Measurements from ENCODE around the gene ACAP2. TPM values are rescaled to one million over a fixed set of nuclear protein-coding genes. Genes with fewer than 3 reads are reported as not detected.
A peak's percentile ranks its signal among the peaks of the same experiment; 100 is the strongest.

The ACAP2 gene
- total RNA-seq, 4 donors from 2014 or later, result 13.2 to 27.6 (median 15.5) TPM

GRCh38 chr3:195447201-195447600 lies 4.4 kb upstream of the ACAP2 start:
- Histone ChIP-seq H3K27me3 (no peaks in the 10 kb centered on the region), H3K27ac (no peak overlapping the region), H3K9me3 (no peaks in the 10 kb centered on the region), H3K36me3 (no peaks in the 10 kb centered on the region), H3K4me1 (peaks cover 7 to 11% of the 10 kb centered on the region in 2 donors), H3K4me3 (no peak overlapping the region)
- no peak for ATAC-seq
- in situ Hi-C loops (cut with MboI; ENCODE audit: low sequenced_read_pairs in 4 of 4) (no loop called here), intact Hi-C loops (cut with DNase I; ENCODE audit: low total_unique reads) (loop anchor here (10.0 kb wide), 2 partner anchors 762 to 862 kb away; partner anchors contain the start of gene FAM43A)
- no peak for TF ChIP-seq CTCF (IDR thresholded peaks at IDR 0.05 in 4 of 5, conservative IDR thresholded peaks at IDR 0.05 in 1 of 5)
- no peak for DNase-seq

- intact Hi-C loops (cut with DNase I; ENCODE audit: low total_unique reads), result loop anchor here (10.0 kb wide), 2 partner anchors 762 to 862 kb away; partner anchors contain the start of gene FAM43A
- no peak for TF ChIP-seq CTCF (IDR thresholded peaks at IDR 0.05 in 4 of 5, conservative IDR thresholded peaks at IDR 0.05 in 1 of 5)
- no peak for TF ChIP-seq POLR2A (IDR thresholded peaks at IDR 0.05)
Observed at GRCh38 chr3:195446359-195446758, 3.5 kb upstream of the ACAP2 start.

GRCh38 chr3:195445885-195446284 lies 3.1 kb upstream of the ACAP2 start:
- Histone ChIP-seq H3K27ac (no peak overlapping the region), H3K36me3 (no peaks in the 10 kb centered on the region), H3K4me1 (peaks cover 14 to 15% of the 10 kb centered on the region in 2 donors), H3K4me3 (no peak overlapping the region), H3K27me3 (no peaks in the 10 kb centered on the region), H3K9me3 (no peaks in the 10 kb centered on the region)
- intact Hi-C loops (cut with DNase I; ENCODE audit: low total_unique reads) (loop anchor here (10.0 kb wide), 2 partner anchors 761 to 861 kb away; partner anchors contain the start of gene FAM43A), in situ Hi-C loops (cut with MboI; ENCODE audit: low sequenced_read_pairs in 4 of 4) (no loop called here)
- no peak for TF ChIP-seq CTCF (IDR thresholded peaks at IDR 0.05 in 4 of 5, conservative IDR thresholded peaks at IDR 0.05 in 1 of 5)
- TF ChIP-seq POLR2A (IDR thresholded peaks at IDR 0.05), result no peak
- ATAC-seq (no peak), DNase-seq (no peak)

More at GRCh38 chr3:195446359-195446758, 3.5 kb upstream of the ACAP2 start:
- ATAC-seq (no peak), DNase-seq (no peak)
- in situ Hi-C loops (cut with MboI; ENCODE audit: low sequenced_read_pairs in 4 of 4), result no loop called here
- no peaks in the 10 kb centered on the region for H3K27me3 ChIP-seq
- no peaks in the 10 kb centered on the region for H3K9me3 ChIP-seq
- H3K36me3 ChIP-seq, result no peaks in the 10 kb centered on the region
- no peak overlapping the region for H3K4me3 ChIP-seq
- peaks cover 10 to 14% of the 10 kb centered on the region in 2 donors for H3K4me1 ChIP-seq
- H3K27ac ChIP-seq, result no peak overlapping the region

GRCh38 chr3:195443391-195443989 lies 670 bp upstream of the ACAP2 start:
- peaks cover 16 to 25% of the 10 kb centered on the region in 2 donors for H3K4me1 ChIP-seq
- peak overlapping the region; percentile 33 to 55 (median 46) for H3K4me3 ChIP-seq
- no peaks in the 10 kb centered on the region for H3K36me3 ChIP-seq
- ATAC-seq (no peak), DNase-seq (no peak)
- in situ Hi-C loops (cut with MboI; ENCODE audit: low sequenced_read_pairs in 4 of 4) (no loop called here), intact Hi-C loops (cut with DNase I; ENCODE audit: low total_unique reads) (loop anchor here (2.0 to 10.0 kb wide), 5 partner anchors 79 to 957 kb away; partner anchors contain the start of genes ATP13A3, FAM43A and XXYLT1)
- no peak for TF ChIP-seq POLR2A (IDR thresholded peaks at IDR 0.05)
- H3K27ac ChIP-seq, result peak overlapping the region; percentile 69 to 83 (median 78)
- no peaks in the 10 kb centered on the region for H3K9me3 ChIP-seq
- no peaks in the 10 kb centered on the region for H3K27me3 ChIP-seq

GRCh38 chr3:195441992-195442572 lies 738 bp downstream of the ACAP2 start:
- Histone ChIP-seq H3K4me3 (peak overlapping the region; percentile 71 to 95 (median 91)), H3K4me1 (peaks cover 16 to 25% of the 10 kb centered on the region in 2 donors), H3K27me3 (no peaks in the 10 kb centered on the region), H3K9me3 (no peaks in the 10 kb centered on the region), H3K36me3 (no peaks in the 10 kb centered on the region), H3K27ac (peak overlapping the region; percentile 93 to 98 (median 94))
- intact Hi-C loops (cut with DNase I; ENCODE audit: low total_unique reads) (loop anchor here (2.0 to 10.0 kb wide), 5 partner anchors 80 to 955 kb away; partner anchors contain the start of genes ATP13A3, FAM43A and XXYLT1), in situ Hi-C loops (cut with MboI; ENCODE audit: low sequenced_read_pairs in 4 of 4) (no loop called here)
- TF ChIP-seq CTCF (IDR thresholded peaks at IDR 0.05 in 4 of 5, conservative IDR thresholded peaks at IDR 0.05 in 1 of 5) (no peak), POLR2A (IDR thresholded peaks at IDR 0.05) (no peak)
- peak; percentile 12 to 20 for ATAC-seq
- peak; percentile 7 to 29 for DNase-seq
